Measurements from ENCODE around the gene OR4P4.

OR4P4 gene

GRCh38 chr11:55634813-55635212 lies at the start of gene OR4P4:
TSS of gene OR4P4 (plus strand) at chr11:55635113.
- no peak within 1 kb of the TSS for H3K4me3 ChIP-seq (ENCODE audit: low read depth, low read length)
- no peak for TF ChIP-seq CTCF (IDR thresholded peaks at IDR 0.05; ENCODE audit: borderline replicate concordance, insufficient read depth, low read depth, low read length)

GRCh38 chr11:55607545-55607944 lies 27.4 kb upstream of the OR4P4 start, which contains the start of gene OR4C11:
TSS of gene OR4C11 (minus strand) at chr11:55607645. CDS start at chr11:55604373, 3,272 bp downstream.
- H3K4me3 ChIP-seq (ENCODE audit: low read depth, low read length): no peak within 1 kb of the TSS

GRCh38 chr11:55624531-55624930 lies 10.4 kb upstream of the OR4P4 start:
- no peak for TF ChIP-seq CTCF (IDR thresholded peaks at IDR 0.05; ENCODE audit: borderline replicate concordance, insufficient read depth, low read depth, low read length)
- H3K4me3 ChIP-seq (ENCODE audit: low read depth, low read length): no peak overlapping the region

More at GRCh38 chr11:55607545-55607944, 27.4 kb upstream of the OR4P4 start, which contains the start of gene OR4C11:
- TF ChIP-seq CTCF (IDR thresholded peaks at IDR 0.05; ENCODE audit: borderline replicate concordance, insufficient read depth, low read depth, low read length): no peak

- no peak for TF ChIP-seq CTCF (IDR thresholded peaks at IDR 0.05; ENCODE audit: borderline replicate concordance, insufficient read depth, low read depth, low read length)
- H3K4me3 ChIP-seq (ENCODE audit: low read depth, low read length): no peak within 1 kb of the TSS
Observed at GRCh38 chr11:55648027-55648426, 13.1 kb downstream of the OR4P4 start, which contains the start of gene OR4S2. TSS of gene OR4S2 (plus strand) at chr11:55648327. CDS start at chr11:55650904, 2,577 bp downstream.

GRCh38 chr11:55652560-55652959 lies 17.6 kb downstream of the OR4P4 start:
- no peak overlapping the region for H3K4me3 ChIP-seq (ENCODE audit: low read depth, low read length)
- no peak for TF ChIP-seq CTCF (IDR thresholded peaks at IDR 0.05; ENCODE audit: borderline replicate concordance, insufficient read depth, low read depth, low read length)

GRCh38 chr11:55655096-55655495 lies 20.2 kb downstream of the OR4P4 start:
- no peak for TF ChIP-seq CTCF (IDR thresholded peaks at IDR 0.05; ENCODE audit: borderline replicate concordance, insufficient read depth, low read depth, low read length)
- no peak overlapping the region for H3K4me3 ChIP-seq (ENCODE audit: low read depth, low read length)

- no peak for TF ChIP-seq CTCF (IDR thresholded peaks at IDR 0.05; ENCODE audit: borderline replicate concordance, insufficient read depth, low read depth, low read length)
- no peak overlapping the region for H3K4me3 ChIP-seq (ENCODE audit: low read depth, low read length)
Observed at GRCh38 chr11:55658031-55658573, 23.2 kb downstream of the OR4P4 start.

All from GM12875 (cell line).